DMS 273 (cell line): Measurements from ENCODE around the gene GDF9.

ENCODE experiments used
- DNase-seq: peaks from one replicate; lab custom pipeline; 2025; ENCODE audit not compliant: unreplicated experiment; lab: John Stamatoyannopoulos, UW

Gene GDF9

GRCh38 chr5:132822650-132823480 is 43.4 kb downstream of the GDF9 start:
- peak; percentile 70 for DNase-seq

GRCh38 chr5:132821791-132822190 is 44.5 kb downstream of the GDF9 start:
- DNase-seq, result peak; percentile 61

GRCh38 chr5:132821350-132821749 is 44.9 kb downstream of the GDF9 start:
- DNase-seq, result no peak

GRCh38 chr5:132820162-132820754 is 46.0 kb downstream of the GDF9 start:
- DNase-seq, result peak; percentile 97

GRCh38 chr5:132819468-132819867 is 46.8 kb downstream of the GDF9 start:
- DNase-seq, result no peak

GRCh38 chr5:132817011-132817410 is 49.3 kb downstream of the GDF9 start:
- DNase-seq, result no peak

- no peak for DNase-seq
Observed at GRCh38 chr5:132816554-132816953, 49.7 kb downstream of the GDF9 start.

GRCh38 chr5:132816083-132816482 is 50.2 kb downstream of the GDF9 start:
- no peak for DNase-seq

GRCh38 chr5:132815454-132815853 is 50.8 kb downstream of the GDF9 start:
- DNase-seq, result no peak

GRCh38 chr5:132814503-132815294 is 51.6 kb downstream of the GDF9 start:
- no peak for DNase-seq

GRCh38 chr5:132813599-132814502 is 52.4 kb downstream of the GDF9 start:
- peak; percentile 82 for DNase-seq

GRCh38 chr5:132812781-132813598 is 53.3 kb downstream of the GDF9 start, which contains the start of gene SOWAHA:
SOWAHA (plus strand) TSS chr5:132813302; CDS start chr5:132813622, 320 bp downstream.
- peak; percentile 89 for DNase-seq

GRCh38 chr5:132812123-132812765 is 54.0 kb downstream of the GDF9 start:
- peak; percentile 82 for DNase-seq
